H9 (cell line): ENCODE data around the gene WIZ. TPM values are rescaled to one million over a fixed set of nuclear protein-coding genes. Genes with fewer than 3 reads are reported as not detected.

Experiments used
- DNase-seq: peaks from one replicate; pipeline ENCODE4 v3.0.0-alpha.2; 2017
- H2AFZ ChIP-seq: one replicate; pipeline ENCODE4 v1.6.1; 2013; ENCODE audit warnings: mild to moderate bottlenecking, low read length, control low read depth, moderate library complexity
- H2AK5ac ChIP-seq: 2 replicates; pipeline ENCODE4 v1.6.1; 2013; ENCODE audit warnings: low read length, control low read depth, mixed read lengths; ENCODE audit not compliant: insufficient read length
- H2BK120ac ChIP-seq: one replicate; pipeline ENCODE4 v1.6.1; 2013; ENCODE audit warnings: low read depth, mild to moderate bottlenecking, low read length, control low read depth, inconsistent platforms; ENCODE audit not compliant: poor library complexity, severe bottlenecking
- H2BK12ac ChIP-seq: 2 replicates; pipeline ENCODE4 v1.6.1; 2013; ENCODE audit warnings: low read length, control low read depth, mixed read lengths, low read depth; ENCODE audit not compliant: insufficient read length
- H2BK15ac ChIP-seq: 2 replicates; pipeline ENCODE4 v1.6.1; 2013; ENCODE audit warnings: low read depth, low read length, control low read depth
- H2BK20ac ChIP-seq: one replicate; pipeline ENCODE4 v1.6.1; 2013; ENCODE audit warnings: low read depth, mild to moderate bottlenecking, low read length, control low read depth, inconsistent platforms; ENCODE audit not compliant: poor library complexity, severe bottlenecking
- H2BK5ac ChIP-seq: 2 replicates; pipeline ENCODE4 v1.6.1; 2013; ENCODE audit warnings: low read length, control low read depth, mixed read lengths; ENCODE audit not compliant: insufficient read length
- H3K14ac ChIP-seq: 2 replicates; pipeline ENCODE4 v1.6.1; 2013; ENCODE audit warnings: low read length, control low read depth; ENCODE audit not compliant: insufficient read depth
- H3K18ac ChIP-seq: 2 replicates; pipeline ENCODE4 v1.6.1; 2013; ENCODE audit warnings: low read depth, mild to moderate bottlenecking, mixed read lengths, low read length, control low read depth; ENCODE audit not compliant: insufficient read length
- H3K23ac ChIP-seq: 2 replicates; pipeline ENCODE4 v1.6.1; 2013; ENCODE audit warnings: low read length, control low read depth, mixed read lengths, low read depth; ENCODE audit not compliant: insufficient read length
- H3K23me2 ChIP-seq: 2 replicates; pipeline ENCODE4 v1.6.1; 2013; ENCODE audit warnings: low read depth, mild to moderate bottlenecking, mixed read lengths, low read length, control low read depth; ENCODE audit not compliant: insufficient read length, poor library complexity, severe bottlenecking
- H3K27ac ChIP-seq: 2 replicates; pipeline ENCODE4 v1.5.1; 2013; ENCODE audit warnings: low read length, control low read depth, mixed read lengths, low read depth; ENCODE audit not compliant: insufficient read length
- H3K27me3 ChIP-seq: 2 replicates; pipeline ENCODE4 v1.6.1; 2013; ENCODE audit warnings: low read length, control low read depth, inconsistent platforms; ENCODE audit not compliant: insufficient read depth
- H3K4ac ChIP-seq: 2 replicates; pipeline ENCODE4 v1.6.1; 2013; ENCODE audit warnings: low read depth, mild to moderate bottlenecking, control low read depth, inconsistent platforms, low read length, moderate library complexity
- H3K4me1 ChIP-seq: 2 replicates; pipeline ENCODE4 v1.6.1; 2013; ENCODE audit warnings: low read length, control low read depth, inconsistent platforms; ENCODE audit not compliant: insufficient read depth
- H3K4me2 ChIP-seq: 2 replicates; pipeline ENCODE4 v1.6.1; 2013; ENCODE audit warnings: low read length, control low read depth, mixed read lengths; ENCODE audit not compliant: insufficient read length, insufficient read depth
- H3K56ac ChIP-seq: 2 replicates; pipeline ENCODE4 v1.6.1; 2013; ENCODE audit warnings: low read depth, mild to moderate bottlenecking, mixed read lengths, low read length, control low read depth; ENCODE audit not compliant: insufficient read length
- H3K79me1 ChIP-seq: 2 replicates; pipeline ENCODE4 v1.6.1; 2013; ENCODE audit warnings: low read depth, mild to moderate bottlenecking, moderate library complexity, low read length, control low read depth, inconsistent platforms; ENCODE audit not compliant: insufficient read depth, poor library complexity, severe bottlenecking
- H3K79me2 ChIP-seq: 2 replicates; pipeline ENCODE4 v1.6.1; 2013; ENCODE audit warnings: low read length, control low read depth, inconsistent platforms; ENCODE audit not compliant: insufficient read depth
- H3K9ac ChIP-seq: 2 replicates; pipeline ENCODE4 v1.6.1; 2013; ENCODE audit warnings: low read length, control low read depth, mixed read lengths; ENCODE audit not compliant: insufficient read length; ENCODE audit errors: extremely low read depth
- H3K9me3 ChIP-seq: one replicate; pipeline ENCODE4 v1.6.1; 2013; ENCODE audit warnings: low read depth, low read length, inconsistent platforms; ENCODE audit not compliant: control insufficient read depth
- H3T11ph ChIP-seq: one replicate; pipeline ENCODE4 v1.6.1; 2013; ENCODE audit warnings: mild to moderate bottlenecking, low read length, control low read depth, inconsistent platforms
- H4K20me1 ChIP-seq: one replicate; pipeline ENCODE4 v1.6.1; 2013; ENCODE audit not compliant: control insufficient read depth, insufficient read length, insufficient read depth
- H4K5ac ChIP-seq: 2 replicates; pipeline ENCODE4 v1.6.1; 2013; ENCODE audit warnings: low read depth, mild to moderate bottlenecking, mixed read lengths, low read length, control low read depth; ENCODE audit not compliant: insufficient read length
- H4K8ac ChIP-seq: replicated peaks from 2 replicates; pipeline ENCODE4 v1.6.1; 2013; ENCODE audit warnings: low read length, control low read depth, mixed read lengths, low read depth; ENCODE audit not compliant: insufficient read length
- H4K91ac ChIP-seq: 2 replicates; pipeline ENCODE4 v1.6.1; 2013; ENCODE audit warnings: low read depth, mild to moderate bottlenecking, moderate library complexity, mixed read lengths, low read length, control low read depth; ENCODE audit not compliant: insufficient read length
- H3K27ac Mint-ChIP-seq, 3 experiments: 2 replicates in 2 of 3; 3 replicates in 1 of 3; pipeline ENCODE4 v1.8.0; 2020 to 2021; ENCODE audit warnings: mixed read lengths in 3 of 3, mild to moderate bottlenecking in 1 of 3, moderate library complexity in 1 of 3
- H3K27me3 Mint-ChIP-seq: 2 replicates; pipeline ENCODE4 v1.8.0; 2021; ENCODE audit warnings: low read depth, mild to moderate bottlenecking, moderate library complexity, mixed read lengths
- H3K36me3 Mint-ChIP-seq, 3 experiments: 2 replicates in 2 of 3; 3 replicates in 1 of 3; pipeline ENCODE4 v1.8.0; 2020 to 2021; ENCODE audit warnings: low read depth in 3 of 3, mixed read lengths in 3 of 3; ENCODE audit not compliant: insufficient read depth in 1 of 3
- H3K4me1 Mint-ChIP-seq, 2 experiments: 2 replicates each; pipeline ENCODE4 v1.8.0; 2020; ENCODE audit warnings: mixed read lengths in 2 of 2
- H3K4me3 Mint-ChIP-seq, 2 experiments: 2 replicates in 1 of 2; 3 replicates in 1 of 2; pipeline ENCODE4 v1.8.0; 2020 to 2021; ENCODE audit warnings: mild to moderate bottlenecking in 2 of 2, mixed read lengths in 2 of 2, moderate library complexity in 1 of 2
- H3K9me3 Mint-ChIP-seq, 2 experiments: 2 replicates in 1 of 2; 3 replicates in 1 of 2; pipeline ENCODE4 v1.8.0; 2020; ENCODE audit warnings: mild to moderate bottlenecking in 2 of 2, mixed read lengths in 2 of 2, moderate library complexity in 1 of 2
- WGBS: extraction: QIAGEN DNeasy Blood & Tissue Kit; methylation state at CpG from one replicate; pipeline ENCODE4 v1.1.7; 2013; ENCODE audit warnings: missing lambda C conversion rate, low lambda C conversion rate, mixed read lengths; ENCODE audit not compliant: insufficient read length; ENCODE audit errors: extremely low coverage; 5-methylcytosine and 5-hydroxymethylcytosine counted together
- total RNA-seq: library from RNA; stranded (reverse); gene quantifications from 2 replicates; pipeline ENCODE4 v1.2.1, GENCODE V29; 2021
- TF ChIP-seq, protein P1 (sequence below): fragments of 200-600 bp; sonication (generic); conservative IDR thresholded peaks from 3 replicates; pipeline ENCODE4 v1.8.0; 2021; ENCODE audit warnings: antibody characterized with exemption, mild to moderate bottlenecking

Gene WIZ
- total RNA-seq, 1 experiment from 2014 or later: 33.3 TPM

DNA sequence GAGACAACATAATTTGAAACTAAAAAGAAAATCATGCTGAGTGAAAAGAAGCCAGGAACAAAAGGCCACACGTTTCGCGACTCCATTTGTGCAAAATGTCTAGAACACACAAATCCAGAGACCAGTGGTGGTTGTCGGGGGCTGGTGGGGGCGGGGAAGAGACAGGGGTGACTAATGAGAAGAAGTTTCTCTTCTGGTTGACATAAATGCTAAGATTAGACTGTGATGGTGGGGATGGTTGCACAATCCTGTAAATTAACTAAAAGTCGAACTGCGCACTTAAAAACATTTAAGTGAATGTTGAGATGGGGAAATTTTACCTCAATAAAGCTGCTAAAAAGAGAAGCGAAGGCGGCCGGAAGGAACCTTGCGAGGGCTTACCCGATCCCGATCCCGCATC lies 77.3 kb downstream of the WIZ start:
- H3K27me3 ChIP-seq: no peaks in the 10 kb centered on the region
- no peak overlapping the region for H3K9ac ChIP-seq
- H3K23me2 ChIP-seq: no peaks in the 10 kb centered on the region
- H4K91ac ChIP-seq: no peak overlapping the region
- Mint-ChIP-seq H3K27me3 (no peaks in the 10 kb centered on the region; the same call in 1 of the 2 replicates), H3K4me3 (no peak overlapping the region), H3K9me3 (no peaks in the 10 kb centered on the region), H3K27ac (peak overlapping the region in 1 of 3 experiments; percentile 43; a peak in 1 of 7 replicates), H3K4me1 (peaks cover 7 to 9% of the 10 kb centered on the region in 2 experiments), H3K36me3 (peaks cover 44 to 67% (median 63%) of the 10 kb centered on the region in 3 experiments)
- no peak overlapping the region for H3T11ph ChIP-seq
- H3K4ac ChIP-seq: no peak overlapping the region
- no peak overlapping the region for H3K4me2 ChIP-seq
- no peak for DNase-seq
- H2BK20ac ChIP-seq: no peak overlapping the region
- H2AFZ ChIP-seq: no peak overlapping the region
- H2AK5ac ChIP-seq: no peak overlapping the region
- H2BK5ac ChIP-seq: no peak overlapping the region
- peaks cover 20% of the 10 kb centered on the region; the same call in 1 of the 2 replicates for H3K79me2 ChIP-seq
- H3K14ac ChIP-seq: no peak overlapping the region
- H3K27ac ChIP-seq: no peak overlapping the region
- WGBS: no CpG with 5 or more reads among the region's 14 CpGs
- H3K23ac ChIP-seq: no peak overlapping the region
- no peak overlapping the region for H2BK120ac ChIP-seq
- TF ChIP-seq, protein P1, sequence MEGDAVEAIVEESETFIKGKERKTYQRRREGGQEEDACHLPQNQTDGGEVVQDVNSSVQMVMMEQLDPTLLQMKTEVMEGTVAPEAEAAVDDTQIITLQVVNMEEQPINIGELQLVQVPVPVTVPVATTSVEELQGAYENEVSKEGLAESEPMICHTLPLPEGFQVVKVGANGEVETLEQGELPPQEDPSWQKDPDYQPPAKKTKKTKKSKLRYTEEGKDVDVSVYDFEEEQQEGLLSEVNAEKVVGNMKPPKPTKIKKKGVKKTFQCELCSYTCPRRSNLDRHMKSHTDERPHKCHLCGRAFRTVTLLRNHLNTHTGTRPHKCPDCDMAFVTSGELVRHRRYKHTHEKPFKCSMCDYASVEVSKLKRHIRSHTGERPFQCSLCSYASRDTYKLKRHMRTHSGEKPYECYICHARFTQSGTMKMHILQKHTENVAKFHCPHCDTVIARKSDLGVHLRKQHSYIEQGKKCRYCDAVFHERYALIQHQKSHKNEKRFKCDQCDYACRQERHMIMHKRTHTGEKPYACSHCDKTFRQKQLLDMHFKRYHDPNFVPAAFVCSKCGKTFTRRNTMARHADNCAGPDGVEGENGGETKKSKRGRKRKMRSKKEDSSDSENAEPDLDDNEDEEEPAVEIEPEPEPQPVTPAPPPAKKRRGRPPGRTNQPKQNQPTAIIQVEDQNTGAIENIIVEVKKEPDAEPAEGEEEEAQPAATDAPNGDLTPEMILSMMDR: no peak
- H3K18ac ChIP-seq: no peak overlapping the region
- H3K9me3 ChIP-seq: no peaks in the 10 kb centered on the region
- peaks cover 2% of the 10 kb centered on the region; the same call in 1 of the 2 replicates for H3K4me1 ChIP-seq
- H4K8ac ChIP-seq: no peak overlapping the region
- no peak overlapping the region for H4K5ac ChIP-seq
- no peak overlapping the region for H3K56ac ChIP-seq
- H3K79me1 ChIP-seq: no peaks in the 10 kb centered on the region
- no peaks in the 10 kb centered on the region for H4K20me1 ChIP-seq
- no peak overlapping the region for H2BK12ac ChIP-seq
- no peak overlapping the region for H2BK15ac ChIP-seq
